Fibroblast of lung (primary cell): ENCODE data around the gene TNS1.

Source experiments
- EZH2 ChIP-seq: IDR thresholded peaks from 2 replicates; pipeline ENCODE4 v1.5.1; 2012; ENCODE audit warnings: low read length, control low read depth, mild to moderate bottlenecking; ENCODE audit errors: missing control alignments
- TF ChIP-seq, protein P1 (sequence below), 2 donors: IDR thresholded peaks in 1 of 2; conservative IDR thresholded peaks in 1 of 2; 1 replicate in 1 of 2; 2 replicates in 1 of 2; pipeline ENCODE4 v1.5.1; 2011 to 2012; ENCODE audit warnings: low read length in 2 of 2, control low read depth in 1 of 2, inconsistent platforms in 1 of 2, low read depth in 1 of 2, mild to moderate bottlenecking in 1 of 2

GRCh38 chr2:217810260-217810659 lies 192.5 kb downstream of the TNS1 start:
- TF ChIP-seq, protein P1, sequence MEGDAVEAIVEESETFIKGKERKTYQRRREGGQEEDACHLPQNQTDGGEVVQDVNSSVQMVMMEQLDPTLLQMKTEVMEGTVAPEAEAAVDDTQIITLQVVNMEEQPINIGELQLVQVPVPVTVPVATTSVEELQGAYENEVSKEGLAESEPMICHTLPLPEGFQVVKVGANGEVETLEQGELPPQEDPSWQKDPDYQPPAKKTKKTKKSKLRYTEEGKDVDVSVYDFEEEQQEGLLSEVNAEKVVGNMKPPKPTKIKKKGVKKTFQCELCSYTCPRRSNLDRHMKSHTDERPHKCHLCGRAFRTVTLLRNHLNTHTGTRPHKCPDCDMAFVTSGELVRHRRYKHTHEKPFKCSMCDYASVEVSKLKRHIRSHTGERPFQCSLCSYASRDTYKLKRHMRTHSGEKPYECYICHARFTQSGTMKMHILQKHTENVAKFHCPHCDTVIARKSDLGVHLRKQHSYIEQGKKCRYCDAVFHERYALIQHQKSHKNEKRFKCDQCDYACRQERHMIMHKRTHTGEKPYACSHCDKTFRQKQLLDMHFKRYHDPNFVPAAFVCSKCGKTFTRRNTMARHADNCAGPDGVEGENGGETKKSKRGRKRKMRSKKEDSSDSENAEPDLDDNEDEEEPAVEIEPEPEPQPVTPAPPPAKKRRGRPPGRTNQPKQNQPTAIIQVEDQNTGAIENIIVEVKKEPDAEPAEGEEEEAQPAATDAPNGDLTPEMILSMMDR (conservative IDR thresholded peaks at IDR 0.05 in 1 of 2, IDR thresholded peaks at IDR 0.05 in 1 of 2; ENCODE audit: low read depth in 1 of 2, low read length in 2 of 2) = no peak
- no peak for TF ChIP-seq EZH2
